K562 (cell line): ENCODE data around the gene TSSK6. TPM values are rescaled to one million over a fixed set of nuclear protein-coding genes. Genes with fewer than 3 reads are reported as not detected.

Experiments
- ATAC-seq: fragments of 200-7000 bp; cut with Tn5 transposase; 3 replicates; pipeline ENCODE4 v1.9.1; 2020; ENCODE audit warnings: moderate library complexity
- BruUV-seq: library from RNA; stranded (reverse); fragments of 400-500 nt; replicated peaks from 2 replicates; lab custom pipeline; 2021; lab: Mats Ljungman, UMichigan
- CTCF ChIA-PET: fragments of 300-600 bp; formaldehyde crosslinking; extraction: SDS; loops from one replicate; lab custom pipeline; 2021; ENCODE audit warnings: low intra/inter-chr PET ratio; lab: Yijun Ruan, JAX
- POLR2A ChIA-PET: fragments of 300-600, 350-650 bp; sonication (Branson Sonifier 250); formaldehyde crosslinking; extraction: SDS; loops from one replicate; lab custom pipeline; 2021; ENCODE audit warnings: antibody characterized with exemption, inconsistent platforms; lab: Yijun Ruan, JAX
- DNase-seq, 4 experiments: peaks; one replicate each; pipeline versions ENCODE4 v3.0.0 to v3.0.0-alpha.2; 2011 to 2018; ENCODE audit warnings: low spot score in 3 of 4, mixed read lengths in 3 of 4; ENCODE audit errors: extremely low read depth in 1 of 4
- FAIRE-seq: peaks from 2 replicates; lab custom pipeline; 2011; peaks lifted over from hg19 to GRCh38; lab: Jason Lieb, UNC
- H2AFZ ChIP-seq: 2 replicates; pipeline ENCODE4 v1.6.0; 2011; ENCODE audit warnings: low read depth, low read length, control low read depth, inconsistent platforms
- H3K27ac ChIP-seq: fragments of 200-600 bp; 3 replicates; pipeline ENCODE4 v1.8.0; 2011; ENCODE audit warnings: low read depth, mild to moderate bottlenecking, control low read depth, inconsistent platforms, low read length, moderate library complexity, mixed read lengths; ENCODE audit errors: extremely low read depth
- H3K27me3 ChIP-seq, 2 experiments: fragments of 300-600 bp in 1 of 2; 2 replicates in 1 of 2; 3 replicates in 1 of 2; pipeline versions ENCODE4 v1.6.0 to v1.8.0; 2011; ENCODE audit warnings: inconsistent platforms in 2 of 2, low read length in 2 of 2, mild to moderate bottlenecking in 1 of 2, mixed read lengths in 1 of 2, moderate library complexity in 1 of 2; ENCODE audit not compliant: control insufficient read depth in 2 of 2, insufficient read depth in 2 of 2
- H3K36me3 ChIP-seq: fragments of 300-600 bp; 3 replicates; pipeline ENCODE4 v1.8.0; 2011; ENCODE audit warnings: mild to moderate bottlenecking, low read length, inconsistent platforms; ENCODE audit not compliant: control insufficient read depth, insufficient read depth
- H3K4me1 ChIP-seq, 2 experiments: fragments of 200-600 bp in 1 of 2; replicated peaks in 1 of 2; 2 replicates in 1 of 2; 3 replicates in 1 of 2; pipeline versions ENCODE4 v1.5.1 to v1.8.0; 2011; ENCODE audit warnings: inconsistent platforms in 2 of 2, low read length in 2 of 2, mild to moderate bottlenecking in 1 of 2, mixed read lengths in 1 of 2, moderate library complexity in 1 of 2; ENCODE audit not compliant: control insufficient read depth in 2 of 2, insufficient read depth in 2 of 2
- H3K4me2 ChIP-seq: 2 replicates; pipeline ENCODE4 v1.6.1; 2011; ENCODE audit warnings: low read length, control low read depth, inconsistent platforms, mixed read lengths; ENCODE audit not compliant: insufficient read depth
- H3K4me3 ChIP-seq: fragments of 200-600 bp; sonication (generic), shearing (Covaris generic); 2 replicates; pipeline ENCODE4 v1.5.1; 2016; ENCODE audit warnings: control low read depth, inconsistent platforms
- H3K79me2 ChIP-seq: fragments of 200-600 bp; 3 replicates; pipeline ENCODE4 v1.8.0; 2011; ENCODE audit warnings: low read length, inconsistent platforms; ENCODE audit not compliant: control insufficient read depth, insufficient read depth
- H3K9ac ChIP-seq, 2 experiments: 2 replicates each; pipeline versions ENCODE4 v1.6.0 to v1.6.1; 2011; ENCODE audit warnings: low read depth in 2 of 2, low read length in 2 of 2, control low read depth in 1 of 2, inconsistent platforms in 1 of 2, mild to moderate bottlenecking in 1 of 2, mixed read lengths in 1 of 2; ENCODE audit not compliant: insufficient read depth in 1 of 2
- H3K9me1 ChIP-seq: one replicate; pipeline ENCODE4 v1.6.0; 2011; ENCODE audit warnings: inconsistent platforms, mild to moderate bottlenecking, low read length, moderate library complexity; ENCODE audit not compliant: control insufficient read depth, insufficient read depth
- H3K9me3 ChIP-seq: replicated peaks from 2 replicates; pipeline ENCODE4 v1.5.1; 2011; ENCODE audit warnings: low read depth, low read length, inconsistent platforms; ENCODE audit not compliant: control insufficient read depth, insufficient read depth
- H4K20me1 ChIP-seq: replicated peaks from 2 replicates; pipeline ENCODE4 v1.6.1; 2011; ENCODE audit warnings: low read length, inconsistent platforms, mixed read lengths; ENCODE audit not compliant: control insufficient read depth, insufficient read depth
- ADNP ChIP-seq: fragments of 200-800 bp; sonication (Bioruptor generic); IDR thresholded peaks from 2 replicates; pipeline ENCODE4 v1.6.1; 2016; ENCODE audit warnings: missing genetic modification characterization, missing compliant biosample characterization
- BCOR ChIP-seq: fragments of 450-650 bp; IDR thresholded peaks from 2 replicates; pipeline ENCODE4 v1.6.1; 2016
- HDAC2 ChIP-seq: fragments of 450-650 bp; IDR thresholded peaks from 2 replicates; pipeline ENCODE4 v1.6.1; 2016; ENCODE audit warnings: mild to moderate bottlenecking
- KDM1A ChIP-seq, 2 experiments: fragments of 450-650 bp; IDR thresholded peaks; 2 replicates each; pipeline ENCODE4 v1.6.1; 2016; ENCODE audit warnings: mild to moderate bottlenecking in 2 of 2
- NR2C2 ChIP-seq, 2 experiments: fragments of 200-800 bp in 1 of 2; sonication (Bioruptor generic) in 1 of 2; sonication (generic) in 1 of 2; formaldehyde crosslinking in 1 of 2; IDR thresholded peaks; 2 replicates each; pipeline versions ENCODE4 v1.6.1 to v1.8.0; 2016 to 2022; ENCODE audit warnings: mild to moderate bottlenecking in 1 of 2, missing compliant biosample characterization in 1 of 2, missing genetic modification characterization in 1 of 2, missing genetic modification reagents in 1 of 2
- RCOR1 ChIP-seq, 2 experiments: IDR thresholded peaks; 2 replicates each; pipeline ENCODE4 v1.6.1; 2012; ENCODE audit warnings: low read depth in 2 of 2, low read length in 2 of 2, borderline replicate concordance in 1 of 2, improper control_type of control experiment in 1 of 2
- XRCC3 ChIP-seq: fragments of 450-650 bp; IDR thresholded peaks from 2 replicates; pipeline ENCODE4 v1.6.1; 2017; ENCODE audit warnings: mild to moderate bottlenecking, moderate library complexity
- ZNF316 ChIP-seq: fragments of 450-650 bp; IDR thresholded peaks from 2 replicates; pipeline ENCODE4 v1.6.1; 2016
- WGBS: fragments of 100-300 bp; shearing (Covaris generic); methylation state at CpG from one replicate; pipeline ENCODE4 v1.1.6; 2016; ENCODE audit warnings: low coverage, mixed read lengths; ENCODE audit not compliant: insufficient coverage; ENCODE audit errors: missing lambda C conversion rate; 5-methylcytosine and 5-hydroxymethylcytosine counted together
- in situ Hi-C: fragments of 300-500 bp; cut with MboI; formaldehyde crosslinking; loops from 4 replicates; pipeline ENCODE4 v1.15.0; 2018; ENCODE audit warnings: inconsistent platforms, mixed read lengths
- intact Hi-C: fragments of 100-400 bp; cut with micrococcal nuclease; formaldehyde crosslinking; loops from 2 replicates; pipeline ENCODE4 v1.14.2; 2022
- polyA plus RNA-seq, 8 experiments: library from polyadenylated mRNA; depleted of rRNA in 4 of 8; stranded (reverse) in 5 of 8; unstranded in 3 of 8; fragments of >200 nt; fragmentation: Nextera tagmentation in 2 of 8; fragmentation: Illumina TruSeq in 1 of 8; extraction: Ambion mirVana in 2 of 8; extraction: Trizol in 1 of 8; gene quantifications; 2 replicates each; pipeline versions ENCODE4 v1.2.1 to v1.2.3, GENCODE V29; 2011 to 2014; ENCODE audit warnings: inconsistent platforms in 1 of 8, missing spikeins in 1 of 8
- total RNA-seq, 7 experiments: library from RNA; depleted of rRNA in 6 of 7; stranded (reverse); fragments of >200 nt in 6 of 7; fragmentation: Illumina TruSeq in 2 of 7; extraction: Trizol in 2 of 7; gene quantifications; 2 replicates each; pipeline versions ENCODE4 v1.2.1 to v1.2.3, GENCODE V29; 2011 to 2021; ENCODE audit warnings: low replicate concordance in 1 of 7

The TSSK6 gene
- total and polyA plus RNA-seq, 9 of the 15 experiments (the other 6 are each of a cell fraction or from before 2014, with no cell fraction given), result 0.21 to 2.6 (median 1.5) TPM; not detected in 3

- Histone ChIP-seq H3K4me2 (no peak overlapping the region), H3K79me2 (no peaks in the 10 kb centered on the region), H3K27me3 (peaks cover 3 to 41% of the 10 kb centered on the region in 2 experiments), H3K36me3 (no peaks in the 10 kb centered on the region), H3K9me1 (no peaks in the 10 kb centered on the region), H3K4me1 (peaks cover 0 to 37% of the 10 kb centered on the region in 2 experiments; a peak in 2 of 5 replicates), H4K20me1 (0 out of 2 replicates have a peak, but pooled peaks cover 5% of the 10 kb centered on the region), H3K4me3 (no peak overlapping the region), H3K9me3 (no peaks in the 10 kb centered on the region), H3K27ac (no peak overlapping the region), H3K9ac (peak overlapping the region in 1 of 2 experiments; percentile 71; a peak in 1 of 4 replicates), H2AFZ (no peak overlapping the region)
- ChIA-PET POLR2A (interaction anchor here (0.7 to 1.9 kb wide), 4 partner anchors 20 to 68 kb away, joined by 3 to 7 read pairs (median 4); partner anchors contain the start of gene NDUFA13), CTCF (no interaction called here)
- no peak for DNase-seq
- no peak for ATAC-seq
- intact Hi-C loops, result loop anchor here (5.0 kb wide), 1 partner anchor 91 kb away; the partner anchor contains the start of gene GMIP
- no peak for FAIRE-seq
- in situ Hi-C loops, result loop anchor here (10.0 kb wide), 1 partner anchor 404 kb away; no protein-coding TSS in a partner anchor
- TF ChIP-seq HDAC2 (0 out of 2 replicates have a peak, but pooled peaks have one; percentile 38), ZNF316 (peak; percentile 51; the same call in 1 of the 2 replicates), KDM1A (IDR thresholded peaks at IDR 0.05) (peak; percentile 38 to 55; a peak in 1 of 4 replicates), BCOR (peak; percentile 77), NR2C2 (CRISPR knock-in tag; IDR thresholded peaks at IDR 0.05) (no peak), NR2C2 (tag; IDR thresholded peaks at IDR 0.05) (no peak), RCOR1 (IDR thresholded peaks at IDR 0.05; ENCODE audit: borderline replicate concordance in 1 of 2, low read depth in 2 of 2, low read length in 2 of 2) (no peak), ADNP (tag) (peak; percentile 61; the same call in 1 of the 2 replicates), XRCC3 (no peak)
- 20% methylated on average over 8 of the region's 10 CpGs for WGBS
- BruUV-seq, result no TSS peak
Measured at GRCh38 chr19:19550972-19551852, 35.9 kb upstream of the TSSK6 start.
